Measurements from ENCODE around the gene SLIT3.

SLIT3 gene

GRCh38 chr5:168786147-168786546, 514.8 kb downstream of the SLIT3 start:
- no peak for DNase-seq

DNA sequence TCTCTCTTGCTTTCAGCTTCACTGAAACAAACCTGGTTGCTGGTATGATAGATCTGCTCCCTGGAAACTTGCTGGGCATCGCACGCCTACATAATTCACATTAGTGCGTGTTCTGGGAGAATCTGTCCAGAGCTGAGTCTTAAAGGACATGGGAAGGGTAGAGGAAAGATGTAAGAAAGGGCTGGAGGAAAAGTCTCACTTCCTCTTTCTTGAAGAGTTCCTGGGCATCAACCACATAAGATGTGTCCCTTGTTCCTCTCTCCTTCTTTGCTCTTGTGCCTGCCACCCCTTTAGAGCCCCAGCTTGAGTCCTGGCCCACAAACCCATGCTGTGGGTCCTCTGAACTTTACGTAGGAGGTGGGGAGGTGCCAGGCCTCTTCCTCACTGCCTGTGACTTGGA, 516.5 kb downstream of the SLIT3 start:
- no peak for DNase-seq

DNA sequence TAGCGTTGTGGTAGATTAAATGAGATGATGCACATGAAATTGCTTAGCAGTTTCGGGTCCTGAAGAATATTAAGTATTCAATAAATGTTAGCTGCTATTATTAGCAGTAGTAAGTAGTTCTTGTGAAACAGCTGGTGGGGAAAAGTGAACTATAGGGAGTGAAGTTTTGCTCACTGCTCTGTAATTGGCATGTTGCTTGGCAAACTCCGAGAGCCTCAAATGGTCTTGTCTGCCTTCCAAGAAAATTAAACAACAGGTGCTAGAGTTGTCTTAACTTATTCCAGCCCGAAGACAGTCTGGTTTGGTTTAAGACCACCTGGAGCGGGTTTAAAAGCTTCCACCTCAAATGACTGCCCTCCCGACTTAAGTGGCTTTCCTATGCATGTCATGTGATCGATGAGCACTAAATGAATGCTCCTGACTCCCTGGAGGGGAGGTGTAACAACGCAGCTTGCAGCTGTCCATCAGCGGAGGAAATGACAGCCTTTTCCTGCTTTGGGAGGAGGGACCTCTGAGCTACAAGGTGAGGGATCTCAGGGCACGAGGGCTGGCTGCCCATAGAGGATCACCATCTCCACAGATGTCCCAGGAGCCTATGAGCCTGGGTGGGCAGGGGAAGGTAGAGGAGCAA, 518.9 kb downstream of the SLIT3 start:
- no peak for DNase-seq

DNA sequence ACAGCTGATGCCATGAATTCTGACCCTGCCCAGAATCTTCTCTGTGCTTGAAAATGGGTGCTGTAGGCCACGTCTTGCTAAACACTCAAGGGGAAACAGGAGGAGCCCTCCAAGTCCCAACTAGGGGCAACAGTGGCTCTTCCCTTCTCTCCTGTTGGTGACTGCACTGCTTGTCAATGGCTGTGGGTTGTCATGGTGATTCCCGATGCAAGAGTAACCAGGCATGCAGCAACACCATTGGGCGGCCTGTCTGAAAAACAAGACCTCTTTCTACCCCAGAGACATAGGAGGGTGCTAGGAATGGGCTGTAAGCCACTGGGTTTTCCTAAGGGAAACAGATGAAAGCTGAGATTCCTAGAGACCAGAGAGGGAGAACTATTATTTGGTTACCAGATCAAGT, 520.1 kb downstream of the SLIT3 start:
- DNase-seq, result no peak

DNA sequence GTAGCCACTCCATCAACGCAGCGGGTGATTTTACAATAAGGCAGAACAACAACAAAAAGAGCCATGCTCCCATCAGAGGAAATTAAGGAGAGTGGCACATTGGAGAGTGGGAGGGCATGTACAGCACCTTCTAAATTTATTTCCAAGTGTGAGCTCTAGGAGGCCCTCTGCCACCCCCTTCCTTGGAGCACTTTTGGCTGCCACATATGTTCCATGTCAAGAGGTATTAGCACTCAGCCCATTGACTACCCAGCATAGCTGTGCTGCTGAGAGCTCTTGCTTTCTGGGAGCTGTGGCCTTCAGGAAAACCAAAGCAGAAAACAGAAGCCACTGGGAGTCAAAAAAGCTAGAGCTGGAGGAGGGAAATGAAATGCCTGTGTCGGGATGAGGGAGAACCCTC, 521.6 kb downstream of the SLIT3 start:
- DNase-seq, result no peak

- no peak for DNase-seq
Measured at GRCh38 chr5:168778536-168778935, 522.4 kb downstream of the SLIT3 start.

- no peak for DNase-seq
Measured at GRCh38 chr5:168777651-168778050, 523.3 kb downstream of the SLIT3 start.

- no peak for DNase-seq
Measured at GRCh38 chr5:168776070-168776469, 524.9 kb downstream of the SLIT3 start.

DNA sequence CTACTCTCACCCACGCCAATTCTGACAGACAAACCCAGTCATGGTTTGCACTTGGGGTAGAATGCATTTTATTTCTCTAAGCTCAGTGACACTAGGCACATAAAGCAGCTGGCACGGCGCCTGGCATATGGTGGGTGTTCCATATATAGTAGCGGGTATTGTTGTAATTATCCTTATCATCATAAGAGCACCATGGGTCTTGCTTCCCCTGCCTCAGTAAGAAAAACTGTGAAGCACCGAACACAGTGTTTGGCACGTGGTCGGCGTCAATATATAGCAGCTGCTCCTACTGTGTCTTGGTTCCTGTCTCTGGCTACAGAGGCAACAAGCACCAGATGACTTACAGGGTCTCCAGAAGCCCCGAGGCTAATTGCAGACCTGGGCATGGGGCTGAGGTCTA, 527.7 kb downstream of the SLIT3 start:
- DNase-seq, result no peak

GRCh38 chr5:168772316-168772961, 528.5 kb downstream of the SLIT3 start:
- no peak for DNase-seq

DNA sequence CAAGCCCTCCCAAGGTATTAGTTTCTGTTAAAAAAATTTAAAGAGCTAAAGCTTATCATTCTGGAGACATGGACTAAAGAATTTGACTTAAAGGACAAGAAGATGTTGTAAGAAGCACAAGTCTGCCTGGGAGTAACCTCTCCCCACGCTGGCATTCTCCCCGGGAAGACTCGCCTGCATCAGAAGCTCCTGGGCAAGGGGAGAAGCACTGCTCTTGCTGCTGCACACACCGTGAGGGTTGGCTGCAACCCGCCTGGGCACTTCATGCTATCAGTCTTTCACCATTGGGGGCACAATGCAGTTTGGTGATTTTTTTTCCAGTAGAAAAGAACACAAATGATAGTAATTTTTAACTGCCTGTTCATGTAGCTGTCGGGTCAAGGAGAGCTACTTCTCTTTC, 529.3 kb downstream of the SLIT3 start:
- DNase-seq, result no peak

- no peak for DNase-seq
Measured at GRCh38 chr5:168770996-168771395, 529.9 kb downstream of the SLIT3 start.

DNA sequence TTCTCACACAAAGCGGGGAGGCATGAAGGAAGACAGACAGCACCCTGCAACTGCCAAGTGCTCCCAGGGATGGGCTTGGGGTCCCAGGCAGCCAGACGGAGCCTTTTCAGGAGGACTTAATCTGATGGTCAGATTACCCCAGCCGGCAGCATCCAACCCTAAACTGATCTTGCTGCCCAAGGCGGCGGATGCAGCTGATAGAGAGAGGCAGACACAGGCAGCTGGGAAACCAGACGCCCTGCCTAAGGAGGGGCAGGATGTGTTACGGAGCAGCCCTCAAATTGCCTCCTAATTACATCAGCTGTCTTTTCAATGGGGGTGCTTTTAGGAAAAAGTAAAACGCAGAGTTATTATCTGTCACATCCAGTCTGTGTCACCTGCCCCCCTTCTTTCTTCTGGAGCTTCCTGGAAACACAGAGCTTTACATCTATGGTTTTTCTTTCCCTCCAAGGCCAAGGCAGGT, 530.9 kb downstream of the SLIT3 start:
- no peak for DNase-seq

DNA sequence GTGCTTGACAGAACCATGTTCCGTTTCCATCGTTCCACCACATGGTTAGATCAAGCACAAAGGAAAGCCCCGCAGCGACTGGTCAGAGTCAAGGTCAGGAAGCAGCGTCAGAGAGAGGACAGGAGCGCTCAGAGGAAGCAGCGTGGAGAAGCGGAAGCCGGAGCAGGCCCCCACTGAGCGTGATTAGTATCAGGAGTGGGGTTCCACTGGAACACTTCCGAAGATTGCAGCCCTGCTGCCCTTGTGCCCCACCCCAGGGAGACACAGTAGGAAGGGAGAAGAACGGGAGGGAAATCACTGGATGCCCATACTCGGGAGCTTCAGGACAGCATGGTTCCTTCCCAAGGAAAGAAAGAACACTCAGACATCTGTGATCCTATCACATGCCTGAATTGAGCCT, 532.8 kb downstream of the SLIT3 start:
- DNase-seq, result no peak

DNA sequence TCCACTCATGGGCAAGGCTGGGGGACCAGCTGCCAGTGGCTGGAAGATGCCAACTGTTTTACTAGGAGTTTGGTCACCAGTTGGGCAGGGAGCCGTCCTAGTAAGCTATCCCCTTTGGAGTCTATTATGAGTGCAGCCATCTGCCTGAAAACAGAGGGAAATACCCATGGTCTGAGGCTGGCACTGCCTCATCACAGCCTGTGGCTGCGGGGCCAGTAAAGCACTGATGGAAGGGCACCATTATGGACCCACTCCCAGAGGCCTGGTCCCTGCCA, 534.6 kb downstream of the SLIT3 start:
- no peak for DNase-seq

- DNase-seq, result no peak
Measured at GRCh38 chr5:168765551-168766425, 535.2 kb downstream of the SLIT3 start.

GRCh38 chr5:168765086-168765550, 535.8 kb downstream of the SLIT3 start:
- DNase-seq, result no peak

DNA sequence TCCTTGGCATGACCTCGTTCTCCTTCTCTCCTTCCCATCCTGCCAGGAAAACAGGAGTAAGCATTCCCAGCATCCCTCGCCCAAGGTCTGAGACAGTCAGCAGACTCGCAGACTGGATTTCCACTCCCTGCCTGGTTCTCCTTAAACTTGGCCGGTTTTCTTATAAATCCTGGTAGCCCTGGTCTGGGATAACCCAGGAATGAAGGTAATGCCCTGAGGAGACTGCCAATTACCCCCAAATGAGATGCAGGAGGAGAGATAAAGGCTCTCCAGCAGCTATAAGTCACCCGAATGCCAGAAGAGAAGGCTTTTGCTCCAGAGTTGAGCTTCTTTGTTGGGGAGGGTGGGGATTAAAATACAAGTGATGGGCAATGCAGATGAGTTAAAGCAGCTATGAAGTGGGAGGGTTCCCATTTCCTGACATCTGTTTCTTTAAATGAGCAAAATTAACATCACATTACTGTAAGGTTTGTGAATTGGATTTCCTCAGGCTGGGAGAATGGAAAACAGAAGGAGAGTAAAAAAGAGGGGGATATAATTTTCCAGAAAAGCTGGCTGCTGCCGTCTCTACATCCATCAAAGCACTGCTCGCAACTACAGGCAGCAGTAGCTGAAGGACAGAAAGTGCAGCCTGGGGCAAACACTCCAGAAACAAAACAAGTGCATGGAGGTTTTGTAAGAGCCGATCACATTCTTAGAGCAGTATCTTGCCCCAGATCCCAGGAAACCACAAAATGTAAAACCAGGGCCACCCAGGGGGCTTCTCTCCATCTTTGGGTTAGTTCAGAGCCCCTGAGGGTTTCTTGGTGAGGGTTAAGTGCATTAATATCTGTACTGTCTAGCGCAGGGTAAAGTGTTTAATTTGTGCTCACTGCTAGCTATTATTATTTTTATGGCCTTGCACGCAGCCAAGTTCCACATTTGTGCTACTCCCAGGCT, 544.2 kb downstream of the SLIT3 start:
- no peak for DNase-seq

DNA sequence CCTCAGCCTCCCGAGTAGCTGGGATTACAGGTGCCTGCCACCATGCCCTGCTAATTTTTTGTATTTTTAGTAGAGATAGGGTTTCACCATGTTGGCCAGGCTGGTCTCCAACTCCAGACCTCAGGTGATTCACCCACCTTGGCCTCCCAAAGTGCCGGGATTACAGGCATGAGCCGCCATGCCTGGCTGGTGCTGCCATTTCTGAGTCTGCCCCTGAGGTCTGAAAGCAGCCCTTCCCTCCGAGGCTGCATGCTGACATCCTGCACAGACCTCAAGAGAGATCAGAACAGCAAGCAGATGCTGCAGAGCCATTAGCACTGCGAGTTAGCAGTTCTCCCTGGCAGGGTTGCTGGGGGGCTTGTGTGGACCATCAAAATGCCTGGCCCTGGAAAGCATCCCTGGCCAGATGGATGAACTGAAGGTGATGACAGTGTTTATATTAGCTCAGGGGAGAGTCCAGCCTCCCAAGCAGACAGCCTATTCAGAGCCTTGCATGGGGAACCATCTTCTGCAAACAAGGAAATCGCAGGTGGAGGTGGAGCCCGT, 545.3 kb downstream of the SLIT3 start:
- DNase-seq, result no peak

DNA sequence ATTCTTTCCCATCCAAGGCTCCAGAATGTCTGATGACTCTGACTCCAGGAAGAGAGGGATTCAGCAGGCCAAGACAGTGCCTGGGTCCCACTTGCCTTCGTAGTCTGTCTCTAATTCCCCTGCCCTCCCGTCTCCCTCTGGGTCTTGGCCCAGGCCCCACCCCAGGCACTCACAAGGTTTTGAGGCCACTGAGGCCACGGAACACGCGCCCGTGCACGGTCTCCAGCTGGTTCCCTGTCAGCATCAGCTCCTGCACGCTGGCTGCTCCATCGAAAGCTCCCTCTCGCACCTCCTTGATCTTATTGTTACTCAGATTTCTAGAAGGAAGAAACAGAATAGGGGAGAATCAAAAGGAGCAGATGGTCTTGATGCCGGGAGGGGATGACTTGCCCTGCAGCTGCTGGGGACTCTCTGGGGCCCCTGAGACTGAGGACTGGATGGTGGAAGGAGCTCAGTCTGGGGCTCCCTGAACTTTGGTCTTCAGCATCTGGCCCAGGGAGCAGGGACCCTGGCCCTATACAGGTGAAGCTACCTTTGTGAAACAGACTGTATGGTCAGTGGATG, 547.2 kb downstream of the SLIT3 start:
- no peak for DNase-seq

DNA sequence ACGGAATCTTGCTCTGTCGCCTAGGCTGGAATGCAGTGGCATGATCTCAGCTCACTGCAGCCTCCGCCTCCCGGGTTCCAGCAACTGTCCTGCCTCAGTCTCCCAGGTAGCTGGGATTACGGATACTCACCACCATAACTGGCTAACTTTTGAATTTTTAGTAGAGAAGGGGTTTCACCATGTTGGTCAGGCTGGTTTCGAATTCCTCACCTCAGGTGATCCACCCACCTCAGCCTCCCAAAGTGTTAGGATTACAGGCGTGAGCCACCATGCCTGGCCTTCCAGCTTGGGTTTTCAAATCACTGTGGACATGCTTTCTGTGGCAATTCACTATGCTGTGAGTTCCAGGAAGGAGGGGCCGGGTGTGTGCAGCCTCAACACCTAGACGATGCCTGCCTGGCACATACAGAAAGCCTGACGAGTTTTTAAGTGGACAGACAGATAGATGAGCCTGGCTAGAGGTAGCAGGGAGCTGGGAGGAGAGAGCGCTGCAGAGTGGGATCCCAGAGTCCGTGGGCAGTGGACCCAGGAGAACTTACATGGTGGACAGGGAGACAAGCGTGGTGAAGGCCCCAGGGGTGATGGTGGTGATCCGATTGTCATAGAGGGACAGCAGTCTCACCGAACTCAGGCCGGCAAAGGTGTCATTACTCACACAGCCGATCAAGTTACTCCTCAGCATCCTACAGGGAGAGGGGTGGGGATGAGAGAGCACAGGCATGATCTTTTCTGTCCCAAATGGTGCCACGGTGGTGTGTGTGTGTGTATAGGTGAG, 548.3 kb downstream of the SLIT3 start:
- no peak for DNase-seq

Data from 8988T (cell line).